ENCODE measurements around the gene RIT1. TPM values are rescaled to one million over a fixed set of nuclear protein-coding genes. Genes with fewer than 3 reads are reported as not detected.

RIT1 gene
- total RNA-seq, 1 donor from 2014 or later, result 19.0 TPM

- peak; percentile 15 for DNase-seq
- H3K9me3 ChIP-seq (replicated peaks), result no peaks in the 10 kb centered on the region
- TF ChIP-seq, protein P1, sequence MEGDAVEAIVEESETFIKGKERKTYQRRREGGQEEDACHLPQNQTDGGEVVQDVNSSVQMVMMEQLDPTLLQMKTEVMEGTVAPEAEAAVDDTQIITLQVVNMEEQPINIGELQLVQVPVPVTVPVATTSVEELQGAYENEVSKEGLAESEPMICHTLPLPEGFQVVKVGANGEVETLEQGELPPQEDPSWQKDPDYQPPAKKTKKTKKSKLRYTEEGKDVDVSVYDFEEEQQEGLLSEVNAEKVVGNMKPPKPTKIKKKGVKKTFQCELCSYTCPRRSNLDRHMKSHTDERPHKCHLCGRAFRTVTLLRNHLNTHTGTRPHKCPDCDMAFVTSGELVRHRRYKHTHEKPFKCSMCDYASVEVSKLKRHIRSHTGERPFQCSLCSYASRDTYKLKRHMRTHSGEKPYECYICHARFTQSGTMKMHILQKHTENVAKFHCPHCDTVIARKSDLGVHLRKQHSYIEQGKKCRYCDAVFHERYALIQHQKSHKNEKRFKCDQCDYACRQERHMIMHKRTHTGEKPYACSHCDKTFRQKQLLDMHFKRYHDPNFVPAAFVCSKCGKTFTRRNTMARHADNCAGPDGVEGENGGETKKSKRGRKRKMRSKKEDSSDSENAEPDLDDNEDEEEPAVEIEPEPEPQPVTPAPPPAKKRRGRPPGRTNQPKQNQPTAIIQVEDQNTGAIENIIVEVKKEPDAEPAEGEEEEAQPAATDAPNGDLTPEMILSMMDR (IDR thresholded peaks at IDR 0.05; ENCODE audit: borderline replicate concordance), result no peak
- no peaks in the 10 kb centered on the region for H3K27me3 ChIP-seq (ENCODE audit: low read depth)
- H3K27ac ChIP-seq (replicated peaks), result peak overlapping the region; percentile 90
- peak overlapping the region; percentile 67 for H3K4me3 ChIP-seq
- peaks cover 9% of the 10 kb centered on the region for H3K36me3 ChIP-seq
- peaks cover 54% of the 10 kb centered on the region for H3K4me1 ChIP-seq
- intact Hi-C loops (cut with micrococcal nuclease), result no loop called here
Measured at GRCh38 chr1:155858800-155859233, 52.3 kb downstream of the RIT1 start.

- TF ChIP-seq, protein P1 (IDR thresholded peaks at IDR 0.05; ENCODE audit: borderline replicate concordance), result no peak
- intact Hi-C loops (cut with micrococcal nuclease), result no loop called here
Measured at GRCh38 chr1:155856975-155857930, 53.9 kb downstream of the RIT1 start, which contains the start of gene GON4L. Gene GON4L, minus strand, starts transcription at chr1:155857214. Its CDS starts 3,434 bp downstream, at chr1:155853780.

GRCh38 chr1:155856257-155856974 is 54.7 kb downstream of the RIT1 start:
- no peaks in the 10 kb centered on the region for H3K27me3 ChIP-seq (ENCODE audit: low read depth)
- intact Hi-C loops (cut with micrococcal nuclease), result no loop called here

More at GRCh38 chr1:155856975-155857930, 53.9 kb downstream of the RIT1 start, which contains the start of gene GON4L:
- peaks cover 25% of the 10 kb centered on the region for H3K36me3 ChIP-seq
- DNase-seq, result peak; percentile 89
- H3K4me3 ChIP-seq, result peak within 1 kb of the TSS; percentile 94
- no peaks in the 10 kb centered on the region for H3K27me3 ChIP-seq (ENCODE audit: low read depth)
- H3K9me3 ChIP-seq (replicated peaks), result no peaks in the 10 kb centered on the region
- peak within 1 kb of the TSS; percentile 91 for H3K27ac ChIP-seq (replicated peaks)
- peaks cover 54% of the 10 kb centered on the region for H3K4me1 ChIP-seq

GRCh38 chr1:155850345-155850744 is 60.8 kb downstream of the RIT1 start:
- TF ChIP-seq, protein P1 (IDR thresholded peaks at IDR 0.05; ENCODE audit: borderline replicate concordance), result no peak

More at GRCh38 chr1:155856257-155856974, 54.7 kb downstream of the RIT1 start:
- TF ChIP-seq, protein P1 (IDR thresholded peaks at IDR 0.05; ENCODE audit: borderline replicate concordance), result no peak
- H3K4me1 ChIP-seq, result peaks cover 52% of the 10 kb centered on the region
- peak overlapping the region; percentile 94 for H3K4me3 ChIP-seq
- peak overlapping the region; percentile 91 for H3K27ac ChIP-seq (replicated peaks)
- DNase-seq, result no peak
- peaks cover 33% of the 10 kb centered on the region for H3K36me3 ChIP-seq
- no peaks in the 10 kb centered on the region for H3K9me3 ChIP-seq (replicated peaks)

DNA sequence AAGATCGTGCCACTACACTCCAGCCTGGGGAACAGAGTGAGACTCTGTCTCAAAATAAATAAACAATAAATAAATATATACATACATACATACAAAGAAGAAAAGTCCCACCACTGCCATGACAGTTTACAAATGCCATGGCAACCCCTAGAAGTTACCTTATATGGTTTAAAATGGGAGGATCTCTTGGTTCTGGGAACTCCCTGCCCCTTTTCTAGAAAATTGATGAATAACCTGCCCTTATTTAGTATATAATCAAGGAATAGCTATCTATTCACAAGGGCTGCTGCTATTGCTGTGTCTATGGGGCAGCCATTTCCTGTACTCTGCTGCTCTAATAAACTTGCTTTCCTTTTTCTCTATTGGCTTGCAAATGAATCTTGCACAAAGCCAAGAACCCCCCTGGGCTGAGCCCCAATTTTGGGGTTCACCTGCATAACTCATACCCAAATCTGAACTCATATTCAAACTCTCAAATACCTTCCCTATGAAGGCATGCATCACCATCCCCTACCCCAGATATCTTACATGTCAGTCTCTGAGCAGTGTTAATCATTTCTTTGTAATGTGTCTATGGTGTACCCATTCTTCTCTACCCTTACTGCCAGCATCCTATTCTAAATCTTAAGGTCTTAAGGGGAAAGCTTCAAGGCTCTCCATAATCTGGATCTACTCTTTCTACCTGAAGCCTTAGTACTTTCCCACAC is 63.2 kb downstream of the RIT1 start:
- DNase-seq, result no peak
- H3K27ac ChIP-seq (replicated peaks), result no peak overlapping the region
- TF ChIP-seq, protein P1 (IDR thresholded peaks at IDR 0.05; ENCODE audit: borderline replicate concordance), result no peak
- H3K9me3 ChIP-seq (replicated peaks), result no peaks in the 10 kb centered on the region
- H3K36me3 ChIP-seq, result peaks cover 29% of the 10 kb centered on the region
- peaks cover 18% of the 10 kb centered on the region for H3K4me1 ChIP-seq
- intact Hi-C loops (cut with micrococcal nuclease), result no loop called here
- H3K27me3 ChIP-seq (ENCODE audit: low read depth), result no peaks in the 10 kb centered on the region
- H3K4me3 ChIP-seq, result no peak overlapping the region

More at GRCh38 chr1:155850345-155850744, 60.8 kb downstream of the RIT1 start:
- Histone ChIP-seq H3K9me3 (replicated peaks) (no peaks in the 10 kb centered on the region), H3K4me1 (peaks cover 8% of the 10 kb centered on the region), H3K4me3 (no peak overlapping the region), H3K36me3 (peaks cover 47% of the 10 kb centered on the region), H3K27me3 (ENCODE audit: low read depth) (no peaks in the 10 kb centered on the region), H3K27ac (replicated peaks) (no peak overlapping the region)
- intact Hi-C loops (cut with micrococcal nuclease), result no loop called here
- DNase-seq, result no peak
